ENCODE results near the gene CYP2S1. TPM values are rescaled to one million over a fixed set of nuclear protein-coding genes. Genes with fewer than 3 reads are reported as not detected.

Gene CYP2S1
- polyA plus RNA-seq, 3 donors, result 0.36 to 0.62 (median 0.44) TPM

Other genes starting within 250 kb of the CYP2S1 start
- gene CYP2B6, start 201.9 kb upstream of the CYP2S1 start, polyA plus RNA-seq (ENCODE audit: insufficient read length in 3 of 3), result 1 to 10 TPM; 2.0 to 3.3 (median 3.0) TPM
- gene CYP2A13, start 104.8 kb upstream of the CYP2S1 start, polyA plus RNA-seq (ENCODE audit: insufficient read length in 3 of 3), result not detected
- under 1 TPM in 1 of 3 donors, not detected in 2; 0.23 TPM for gene CYP2F1, start 78.8 kb upstream of the CYP2S1 start, polyA plus RNA-seq (ENCODE audit: insufficient read length in 3 of 3)
- gene AXL, start 26.0 kb downstream of the CYP2S1 start, polyA plus RNA-seq (ENCODE audit: insufficient read length in 3 of 3), result 10 to 100 TPM; 30.4 to 39.5 (median 30.7) TPM
- gene HNRNPUL1, start 71.2 kb downstream of the CYP2S1 start, polyA plus RNA-seq (ENCODE audit: insufficient read length in 3 of 3), result 100 to 1,000 TPM; 208 to 212 (median 210) TPM
- 10 to 100 TPM; 35.4 to 40.4 (median 35.6) TPM for gene CCDC97, start 117.0 kb downstream of the CYP2S1 start, polyA plus RNA-seq (ENCODE audit: insufficient read length in 3 of 3)
- 10 to 100 TPM; 28.9 to 33.1 (median 29.3) TPM for gene TGFB1, start 160.7 kb downstream of the CYP2S1 start, polyA plus RNA-seq (ENCODE audit: insufficient read length in 3 of 3)
- 10 to 100 TPM in 2 of 3 donors, 1 to 10 TPM in 1; 9.5 to 10.3 (median 10.3) TPM for gene B9D2, start 170.9 kb downstream of the CYP2S1 start, polyA plus RNA-seq (ENCODE audit: insufficient read length in 3 of 3)
- 10 to 100 TPM; 13.8 to 32.3 (median 25.3) TPM for gene TMEM91, start 183.3 kb downstream of the CYP2S1 start, polyA plus RNA-seq (ENCODE audit: insufficient read length in 3 of 3)
- gene EXOSC5, start 204.1 kb downstream of the CYP2S1 start, polyA plus RNA-seq (ENCODE audit: insufficient read length in 3 of 3), result 10 to 100 TPM; 18.0 to 21.0 (median 20.0) TPM
- 10 to 100 TPM; 50.1 to 59.1 (median 53.3) TPM for gene BCKDHA, start 204.6 kb downstream of the CYP2S1 start, polyA plus RNA-seq (ENCODE audit: insufficient read length in 3 of 3)
- gene B3GNT8, start 234.2 kb downstream of the CYP2S1 start, polyA plus RNA-seq (ENCODE audit: insufficient read length in 3 of 3), result 1 to 10 TPM; 3.7 to 5.1 (median 4.9) TPM
- 10 to 100 TPM; 55.8 to 75.8 (median 64.4) TPM for gene DMAC2, start 246.7 kb downstream of the CYP2S1 start, polyA plus RNA-seq (ENCODE audit: insufficient read length in 3 of 3)
- 1 to 10 TPM; 4.3 to 7.5 (median 6.0) TPM for gene ERICH4, start 249.9 kb downstream of the CYP2S1 start, polyA plus RNA-seq (ENCODE audit: insufficient read length in 3 of 3)

Measured in renal pelvis (tissue), 3 donors.